ENCODE results near the gene COL5A3.

- TF ChIP-seq CTCF (IDR thresholded peaks at IDR 0.05) (no peak), POLR2A (IDR thresholded peaks at IDR 0.05) (no peak)
These were observed 73.8 kb downstream of the COL5A3 start, which contains the start of gene OLFM2 for GRCh38 chr19:9936326-9937000.

Data from esophagus squamous epithelium (tissue), 4 donors.